HG03060 (cell line): ENCODE results near the gene GAB1.

ENCODE experiments used
- ATAC-seq: cut with Tn5 transposase; IDR thresholded peaks from one replicate; pipeline ENCODE4 v1.9.1; 2021; ENCODE audit warnings: low read depth, moderate number of reproducible peaks; ENCODE audit not compliant: unreplicated experiment

Gene GAB1

DNA sequence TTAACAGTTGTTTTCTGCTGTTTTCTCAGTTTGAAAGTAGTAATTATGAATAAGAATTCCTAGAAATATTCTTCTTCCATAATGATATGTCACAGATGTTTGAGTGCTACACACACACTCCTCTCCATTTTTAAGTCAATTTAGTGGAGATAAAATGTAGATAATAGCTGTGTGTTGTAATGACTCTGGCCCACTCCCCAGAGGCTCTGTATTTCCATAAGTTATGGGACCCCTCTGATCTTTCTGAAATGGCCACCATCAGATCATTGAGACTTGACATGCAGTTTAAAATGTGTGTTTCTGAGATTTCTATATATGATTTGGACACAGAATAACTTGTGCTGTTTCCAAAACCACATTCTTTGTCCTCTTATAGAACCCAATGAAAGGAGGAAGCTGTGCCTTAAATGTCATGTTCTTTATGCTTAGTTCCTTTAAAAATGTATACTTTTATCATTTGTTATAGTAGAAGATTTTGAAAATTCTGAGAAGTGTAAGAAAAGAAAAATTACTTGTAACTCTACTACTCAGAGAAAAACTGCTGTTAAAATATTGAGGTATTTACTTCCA, 46.4 kb downstream of the GAB1 start:
- ATAC-seq, result no peak

DNA sequence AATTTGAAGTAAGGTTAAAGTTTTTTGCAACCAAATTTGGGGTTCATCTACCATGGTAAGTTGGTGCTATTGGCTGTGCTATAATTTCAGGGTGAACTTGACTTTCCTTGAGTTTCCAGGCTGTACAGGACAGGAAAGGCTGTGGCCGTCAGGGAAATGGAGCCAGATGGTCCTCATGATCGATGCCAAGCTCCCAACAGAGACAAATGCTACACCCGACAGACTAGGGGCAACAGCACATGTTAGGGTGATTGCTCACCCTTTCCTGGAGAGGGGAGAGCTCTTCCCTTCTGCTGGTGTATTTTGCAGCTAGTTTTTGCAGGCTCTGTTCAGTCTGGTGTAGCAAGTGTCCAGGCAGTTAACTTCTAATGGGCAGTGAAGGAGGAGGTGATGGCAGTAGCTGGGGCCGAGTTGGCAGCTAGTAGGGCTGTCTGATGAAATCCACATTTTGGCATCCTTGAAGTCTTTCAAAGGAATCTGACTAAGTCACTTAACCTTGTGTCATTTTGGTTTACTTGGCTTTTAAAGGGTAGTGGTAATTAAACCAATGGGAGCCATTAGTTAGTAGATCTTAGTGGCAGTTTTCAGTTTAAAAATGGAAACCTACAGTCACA, 47.8 kb downstream of the GAB1 start:
- no peak for ATAC-seq

DNA sequence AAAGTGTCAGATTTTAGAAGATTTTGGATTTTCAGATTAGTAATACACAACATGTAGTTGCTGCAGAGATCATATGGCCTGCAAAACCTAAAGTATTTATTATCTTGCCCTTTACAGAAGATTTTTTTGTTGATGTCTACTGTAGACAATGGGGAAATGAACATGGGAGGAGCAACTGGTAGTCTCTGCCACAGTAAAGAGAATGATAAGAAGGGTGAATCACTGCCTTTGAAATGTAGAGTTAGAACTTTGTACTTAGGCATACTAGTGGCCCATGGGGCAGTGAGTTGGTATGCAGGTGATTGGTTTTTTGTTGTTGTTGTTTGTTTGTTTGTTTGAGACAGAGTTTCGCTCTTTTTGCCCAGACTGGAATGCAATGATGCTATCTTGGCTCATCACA, 50.1 kb downstream of the GAB1 start:
- ATAC-seq, result no peak

DNA sequence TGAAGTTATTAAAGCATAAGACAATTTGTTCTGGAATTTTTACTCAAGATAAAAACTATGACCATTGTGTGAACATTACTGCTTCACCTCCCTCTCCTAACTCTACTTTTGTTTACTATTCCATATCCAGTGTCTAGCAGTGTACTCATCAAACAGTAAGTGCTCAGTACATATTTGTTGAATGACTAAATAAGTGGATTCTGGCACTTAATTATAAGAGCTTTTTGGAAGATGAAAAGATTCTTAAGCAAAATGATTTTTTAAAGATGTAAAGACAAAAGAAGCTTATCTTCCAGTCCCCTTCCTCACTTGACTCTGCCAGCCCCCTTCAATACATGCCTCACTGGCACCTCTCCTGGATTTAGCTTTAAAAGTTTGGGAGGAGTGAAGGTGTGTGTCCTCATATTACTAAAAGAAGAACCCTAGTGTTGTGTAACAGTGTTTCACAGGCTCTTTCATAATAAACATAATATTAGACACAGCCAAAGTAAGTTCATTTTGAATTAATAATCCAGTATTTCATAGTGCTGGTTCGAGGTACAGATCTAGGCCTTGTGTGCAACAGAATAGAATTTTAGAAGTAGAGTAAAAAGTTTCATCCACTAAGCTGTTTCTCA, 53.0 kb downstream of the GAB1 start:
- ATAC-seq, result no peak

DNA sequence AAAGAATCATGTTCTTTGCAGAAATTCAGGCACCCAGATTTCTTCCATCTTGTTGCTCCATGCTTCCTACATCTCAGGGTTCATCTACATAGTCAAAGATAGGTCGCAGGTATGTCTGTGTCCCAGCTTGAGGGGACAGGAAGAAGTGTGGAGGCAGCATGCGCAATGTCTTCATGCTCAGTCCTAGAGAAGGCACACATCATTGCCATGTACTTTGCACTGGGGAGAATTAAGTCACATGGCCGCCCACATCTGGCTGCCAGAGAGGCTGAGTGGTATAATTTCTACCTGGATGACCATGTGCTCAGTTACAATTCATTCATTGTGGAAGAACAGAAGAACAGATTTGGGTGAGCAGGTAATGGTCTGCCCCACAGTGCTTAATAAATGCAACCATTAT, 54.1 kb downstream of the GAB1 start:
- ATAC-seq, result no peak

DNA sequence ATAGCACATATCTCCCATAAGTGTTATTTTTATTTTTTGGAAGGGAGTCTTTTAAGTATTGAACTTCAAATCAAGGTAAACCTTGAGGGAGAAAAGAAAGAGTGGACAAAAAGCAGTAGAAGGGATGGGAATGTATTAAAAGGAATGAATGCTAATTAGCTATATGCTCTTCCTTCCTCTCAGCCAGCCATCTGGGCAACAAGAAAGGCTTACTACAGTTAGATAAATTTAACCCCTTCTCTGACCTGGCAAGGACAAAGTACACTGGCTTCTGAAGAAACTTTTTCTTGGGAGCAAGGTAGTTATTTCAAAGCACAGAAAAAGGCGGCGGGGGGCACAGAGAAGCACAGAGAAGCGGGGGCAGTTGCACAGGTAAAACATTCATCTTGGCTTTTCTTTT, 54.6 kb downstream of the GAB1 start:
- ATAC-seq, result no peak

DNA sequence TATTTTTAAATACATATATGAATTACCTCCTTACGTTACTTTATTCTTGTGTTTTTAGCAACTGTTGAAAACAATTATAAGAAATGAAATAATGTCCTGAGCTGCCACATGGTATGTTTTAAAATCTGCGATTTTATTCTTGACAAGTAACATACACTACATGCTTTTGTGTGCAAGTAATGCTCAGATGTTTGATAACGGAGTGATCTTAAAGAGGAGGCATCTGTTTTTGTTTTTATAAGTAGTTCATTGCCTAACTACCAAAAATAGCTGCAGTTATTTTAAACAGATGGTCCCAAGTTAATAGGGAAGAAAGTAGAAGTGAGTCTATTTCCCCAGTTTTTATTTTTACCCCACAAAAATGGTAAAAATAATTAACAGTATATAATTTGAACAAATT, 55.2 kb downstream of the GAB1 start:
- ATAC-seq, result no peak

DNA sequence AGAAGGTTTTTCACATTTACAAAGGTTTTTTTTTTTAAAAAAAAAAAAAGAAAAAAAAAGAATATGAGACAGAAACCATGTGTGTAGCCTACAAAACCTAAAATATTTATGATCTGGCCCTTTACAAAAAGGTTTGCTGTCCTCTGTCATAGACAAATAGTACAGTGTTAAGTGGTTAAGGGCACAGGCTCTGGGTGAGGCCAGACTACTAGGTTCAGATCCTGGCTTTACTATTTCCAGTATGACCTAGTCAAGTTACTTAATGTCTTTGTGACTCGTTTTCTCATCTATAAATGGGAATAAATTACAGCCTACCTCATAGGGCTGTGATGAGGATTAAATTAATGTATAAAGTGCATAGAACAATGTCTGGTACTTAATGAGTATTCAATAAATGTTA, 56.5 kb downstream of the GAB1 start:
- ATAC-seq, result no peak

DNA sequence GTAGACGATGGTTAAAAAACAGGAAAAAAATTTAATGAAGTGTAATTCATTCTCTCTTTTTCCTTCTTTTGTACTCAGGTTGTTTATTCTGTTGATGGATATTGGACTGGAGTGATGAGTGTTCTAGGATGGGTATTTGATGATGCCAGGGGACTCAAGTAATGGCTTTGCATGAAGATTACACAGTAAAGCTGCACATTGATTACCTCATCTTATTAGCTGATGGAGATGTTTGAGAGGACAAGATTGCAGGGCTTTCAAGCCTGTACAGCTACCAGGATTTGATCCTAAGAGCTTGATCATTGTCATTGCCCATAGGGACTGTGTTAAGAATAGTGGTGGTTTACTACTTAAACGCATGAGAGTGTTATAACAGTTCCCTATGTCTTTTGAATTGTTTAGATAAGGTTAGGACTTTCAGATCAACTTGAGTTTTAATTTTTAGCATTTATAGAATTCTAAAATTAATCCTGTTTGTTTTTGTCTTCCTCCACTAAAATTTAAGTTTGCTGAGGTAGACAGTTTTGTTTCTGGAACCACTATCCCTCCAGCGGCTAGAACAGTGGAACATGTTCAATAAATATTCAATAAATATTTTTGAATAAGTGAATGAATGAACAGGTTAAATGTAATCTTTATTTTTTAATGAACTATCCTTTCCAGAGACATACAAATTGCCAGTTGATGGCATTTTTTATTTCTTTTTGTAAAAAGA, 58.2 kb downstream of the GAB1 start:
- ATAC-seq, result no peak

DNA sequence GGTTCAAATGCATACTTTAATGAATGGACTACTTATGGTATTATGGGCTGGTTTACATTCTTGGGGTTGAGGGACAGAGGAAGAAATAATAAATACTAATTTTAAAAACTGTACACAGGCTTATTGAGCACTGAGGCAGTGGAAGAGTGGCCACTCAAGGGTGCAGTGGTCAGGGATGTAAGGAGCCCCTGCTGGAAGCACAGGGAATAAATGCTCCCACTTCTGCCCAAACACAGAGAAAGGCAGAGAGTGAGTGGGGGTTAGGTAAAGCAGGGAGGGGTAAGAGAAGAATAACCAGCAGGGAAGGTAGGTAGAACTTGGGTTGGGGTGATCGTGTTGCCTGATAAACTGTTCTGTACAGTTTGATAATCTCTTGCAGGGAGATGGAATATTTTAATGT, 60.0 kb downstream of the GAB1 start:
- no peak for ATAC-seq

DNA sequence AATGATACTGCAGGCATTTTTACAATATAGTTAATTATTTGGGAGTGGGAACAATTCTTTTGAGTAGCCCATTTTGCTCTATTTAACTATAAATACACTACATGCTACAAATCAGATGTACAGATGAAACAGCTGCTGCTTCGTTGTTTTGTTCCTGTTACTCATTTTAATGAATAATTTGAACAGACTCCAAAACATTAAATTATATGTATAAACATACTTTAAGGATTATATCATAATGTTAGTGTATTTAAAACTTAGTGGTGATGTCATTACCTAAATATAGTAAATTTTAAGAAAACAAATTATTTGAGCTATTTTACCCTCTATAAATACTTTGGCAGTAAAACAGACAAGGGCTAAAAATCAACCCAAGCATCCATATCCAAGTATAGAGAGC, 60.7 kb downstream of the GAB1 start:
- ATAC-seq, result no peak

DNA sequence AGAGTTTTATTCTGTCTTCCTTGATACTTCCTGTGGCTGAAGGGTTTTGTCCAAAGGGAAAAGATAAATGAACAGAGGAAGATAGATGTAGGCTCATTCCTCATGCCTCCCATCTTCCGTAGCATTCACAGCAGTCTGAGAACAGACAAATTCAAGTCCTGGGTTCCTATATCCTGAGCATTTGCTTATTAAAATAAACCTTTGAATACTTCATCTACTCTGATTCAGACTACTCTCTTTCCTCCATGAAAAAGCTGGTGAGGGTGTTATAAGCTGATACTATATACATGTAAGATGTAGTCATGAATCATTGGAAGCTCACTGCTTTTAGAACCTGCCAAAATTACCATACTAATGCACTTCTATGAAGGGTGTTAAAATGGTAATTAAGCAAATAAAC, 61.2 kb downstream of the GAB1 start:
- no peak for ATAC-seq

DNA sequence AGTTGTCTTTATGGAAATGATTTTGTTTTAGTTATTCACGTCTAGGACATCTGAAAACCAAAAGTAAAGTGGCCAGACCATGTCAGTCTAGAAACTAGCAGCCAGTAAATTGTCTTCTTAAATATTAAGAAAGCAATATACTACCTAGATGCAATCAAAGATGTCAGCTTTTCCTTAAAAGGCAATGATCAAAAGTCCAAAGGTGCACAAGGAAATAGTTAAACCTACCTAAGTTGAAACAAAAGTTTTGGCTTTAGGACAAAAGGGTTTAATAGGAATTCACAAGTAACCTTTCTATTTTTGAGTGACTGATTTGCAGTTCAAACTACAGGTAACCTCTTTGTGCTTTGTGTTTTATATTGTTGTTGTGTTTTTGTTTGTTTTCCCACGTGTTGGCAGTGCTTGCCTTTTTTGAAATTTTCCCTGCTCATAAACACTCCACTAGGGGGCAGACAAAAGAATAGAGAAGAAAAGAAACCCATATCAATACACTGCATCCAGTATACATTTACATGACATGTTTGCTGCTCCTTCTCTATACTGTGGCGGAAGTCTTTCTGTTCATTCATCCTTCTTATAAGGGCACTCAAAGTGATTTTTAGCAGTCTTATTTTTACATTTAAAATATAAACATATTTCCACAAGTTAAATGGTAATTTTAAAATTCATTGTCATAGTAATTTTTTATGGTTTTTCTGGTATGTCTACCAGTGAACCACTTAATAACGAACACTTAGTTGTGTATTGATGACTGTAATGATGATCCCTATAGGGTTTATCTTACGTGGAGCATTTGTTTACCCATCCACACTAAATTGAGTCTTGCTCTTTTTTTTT, 62.7 kb downstream of the GAB1 start:
- ATAC-seq, result no peak

DNA sequence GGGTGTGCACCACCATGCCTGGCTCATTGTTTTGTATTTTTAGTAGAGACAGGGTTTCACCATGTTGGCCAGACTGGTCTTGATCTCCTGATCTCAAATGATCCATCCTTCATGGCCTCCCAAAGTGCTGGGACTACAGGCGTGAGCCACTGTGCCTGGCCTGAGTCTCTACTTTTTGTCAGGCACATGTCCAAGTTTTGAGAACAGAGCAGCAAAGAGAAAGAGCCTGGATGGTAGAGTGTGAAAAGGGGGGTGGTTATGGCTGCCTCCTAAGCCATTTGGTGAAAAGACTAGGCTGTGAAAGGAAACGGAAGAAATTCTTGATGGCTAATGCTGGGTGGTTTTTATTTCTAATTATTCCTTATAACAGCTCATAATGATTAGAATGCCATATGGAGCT, 63.4 kb downstream of the GAB1 start:
- no peak for ATAC-seq

DNA sequence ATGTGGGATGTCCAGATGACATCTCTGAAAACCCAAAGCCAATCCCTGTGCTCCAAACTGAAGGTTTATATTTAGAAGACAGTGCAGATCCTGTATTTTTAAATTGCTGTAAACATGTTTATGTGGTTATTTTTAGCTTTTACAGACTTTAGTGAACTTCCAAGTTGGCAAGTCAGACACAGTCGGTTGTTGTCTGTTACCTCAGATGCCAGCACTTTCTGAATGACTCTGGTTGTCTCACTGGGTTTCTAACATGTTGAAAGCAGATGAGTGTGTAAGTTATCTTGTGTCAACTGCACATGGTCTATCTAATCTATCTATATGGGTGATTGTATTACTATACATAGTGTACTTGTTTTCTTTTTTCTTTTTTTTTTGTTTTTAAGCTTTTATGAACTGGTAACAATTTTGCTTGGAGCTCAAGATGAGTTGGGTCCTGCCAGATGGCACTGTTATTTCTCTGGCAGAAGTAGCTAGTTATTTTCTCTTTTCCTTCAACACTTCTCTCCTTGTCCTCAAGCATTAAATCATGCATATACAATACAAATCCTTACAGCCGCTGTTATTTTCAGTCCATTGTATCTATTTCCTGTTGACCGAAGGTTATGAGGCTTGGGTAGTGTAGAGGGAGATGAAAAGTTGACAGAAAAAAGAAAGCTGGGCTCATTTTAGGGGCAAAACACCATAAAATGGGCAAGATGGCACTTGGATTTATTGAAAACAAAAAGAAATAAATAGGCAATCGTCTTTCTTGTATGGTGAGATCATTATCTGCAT, 66.3 kb downstream of the GAB1 start:
- no peak for ATAC-seq

DNA sequence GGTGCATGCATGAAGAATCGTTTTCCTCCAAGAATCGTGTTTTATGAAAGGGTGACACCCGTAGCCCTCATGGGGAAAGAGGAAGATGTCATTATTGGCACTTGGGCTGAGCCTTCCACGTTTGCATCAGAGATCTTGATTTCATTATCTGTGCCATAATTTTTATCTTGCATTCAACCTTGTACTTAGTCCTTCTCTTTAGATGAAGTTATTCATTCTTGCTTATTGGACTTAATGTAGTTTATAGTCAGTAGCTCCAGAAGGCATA, 66.8 kb downstream of the GAB1 start:
- ATAC-seq, result no peak

DNA sequence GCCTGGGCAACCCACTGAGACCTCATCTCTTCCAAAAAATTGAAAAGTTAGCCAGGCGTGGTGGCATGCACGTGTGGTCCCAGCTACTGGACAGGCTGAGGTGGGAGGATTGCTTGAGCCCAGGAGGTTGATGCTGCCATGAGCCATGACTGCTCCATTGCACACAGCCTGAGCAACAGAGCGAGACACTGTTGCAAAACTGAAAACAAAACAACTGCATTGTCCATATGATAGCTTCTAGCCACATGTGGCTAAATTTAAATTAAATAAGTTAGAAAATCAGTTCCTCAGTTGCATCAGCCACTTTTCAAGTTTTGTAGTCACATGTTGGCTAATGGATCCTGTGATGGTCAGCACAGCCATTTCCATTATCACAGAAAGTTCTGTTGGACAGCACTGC, 67.9 kb downstream of the GAB1 start:
- peak; percentile 94 for ATAC-seq

DNA sequence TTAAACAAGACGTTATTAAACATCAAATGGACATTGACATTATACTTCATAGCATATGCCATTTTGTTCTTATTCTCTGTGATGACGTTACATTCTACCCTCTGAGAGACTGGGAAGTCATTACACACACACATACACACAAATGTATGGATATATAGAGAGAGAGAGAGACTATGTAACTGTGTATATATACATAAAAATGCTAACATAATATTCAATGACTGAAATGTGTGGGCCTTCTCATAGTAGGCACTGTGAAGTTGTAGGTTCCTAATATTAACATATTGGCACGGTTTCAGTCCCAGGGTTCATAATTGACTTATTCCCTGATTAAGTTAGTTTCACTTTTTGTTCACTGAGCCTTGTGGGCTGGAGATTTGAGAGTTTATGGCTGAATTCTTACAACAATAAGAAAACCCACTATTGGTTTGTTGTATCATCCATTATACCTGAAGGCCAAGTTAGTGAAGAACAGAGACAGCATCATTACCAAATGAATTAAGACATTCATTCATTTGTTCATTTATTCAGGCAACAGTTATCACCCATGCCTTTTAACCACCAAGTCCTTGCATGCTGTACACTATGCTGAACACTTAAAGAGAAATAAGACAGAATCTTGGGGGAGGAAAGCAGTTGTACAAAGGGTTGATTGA, 68.5 kb downstream of the GAB1 start:
- ATAC-seq, result no peak

DNA sequence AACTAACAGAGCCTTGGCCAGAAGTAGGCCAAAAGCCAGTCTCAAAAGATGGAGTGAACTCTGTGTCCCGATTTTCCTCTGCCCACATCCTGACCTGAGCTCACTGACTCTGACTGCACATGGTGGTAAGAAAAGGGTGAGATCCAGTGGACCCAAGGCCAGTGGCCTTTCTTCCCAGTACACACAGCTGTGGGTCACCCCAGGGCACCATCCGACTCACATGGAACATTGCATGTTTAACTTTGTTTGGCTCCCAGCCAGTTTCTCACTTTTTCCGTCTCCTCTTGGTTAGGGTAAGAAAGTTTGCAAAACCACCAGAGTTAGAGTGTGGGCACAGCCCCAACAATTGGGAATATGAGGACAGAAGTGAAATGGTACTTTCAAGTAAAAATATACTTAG, 69.8 kb downstream of the GAB1 start:
- no peak for ATAC-seq

DNA sequence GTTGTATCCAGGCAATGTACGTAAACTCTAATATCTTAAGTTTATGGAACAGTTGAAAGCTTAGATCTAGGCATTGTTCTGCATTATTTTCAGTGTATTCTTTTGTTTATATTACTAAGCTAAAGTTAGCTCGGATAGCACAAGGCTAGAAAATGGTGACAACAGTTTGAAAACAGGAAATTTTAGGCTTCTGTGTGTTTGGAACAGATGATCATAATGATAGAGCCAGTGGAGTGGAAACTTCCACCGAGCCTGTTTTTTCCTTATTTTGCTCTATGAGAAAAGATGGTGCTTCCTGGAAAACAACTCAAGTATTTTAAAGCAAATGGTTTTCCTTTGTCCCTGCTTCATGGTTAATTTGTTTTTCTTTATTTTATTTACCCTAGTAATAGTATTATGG, 70.8 kb downstream of the GAB1 start:
- no peak for ATAC-seq
